Spinal cord (tissue), 10 donors: Measurements from ENCODE around the gene FLT1. TPM values are rescaled to one million over a fixed set of nuclear protein-coding genes. Genes with fewer than 3 reads are reported as not detected.

Experiments used
- DNase-seq, 6 donors: peaks; one replicate each; pipeline versions ENCODE4 v3.0.0 to v3.0.0-alpha.2; 2013 to 2015; ENCODE audit warnings: low spot score in 6 of 6, low read depth in 4 of 6
- H3K27ac ChIP-seq: one replicate; pipeline ENCODE4 v1.5.1; 2013; ENCODE audit warnings: low read depth, low read length, control low read depth
- H3K27me3 ChIP-seq: one replicate; pipeline ENCODE4 v1.6.1; 2013; ENCODE audit warnings: low read length; ENCODE audit not compliant: control insufficient read depth, insufficient read depth
- H3K36me3 ChIP-seq: one replicate; pipeline ENCODE4 v1.6.1; 2013; ENCODE audit warnings: low read length; ENCODE audit not compliant: control insufficient read depth, insufficient read depth
- H3K4me1 ChIP-seq: one replicate; pipeline ENCODE4 v1.6.1; 2013; ENCODE audit warnings: low read length; ENCODE audit not compliant: control insufficient read depth, insufficient read depth
- H3K4me3 ChIP-seq: one replicate; pipeline ENCODE4 v1.5.1; 2013; ENCODE audit warnings: low read depth, low read length, control low read depth
- H3K9me3 ChIP-seq: one replicate; pipeline ENCODE4 v1.6.1; 2013; ENCODE audit warnings: low read length; ENCODE audit not compliant: control insufficient read depth, insufficient read depth
- WGBS: methylation state at CpG from one replicate; pipeline ENCODE4 v1.1.5; 2013; ENCODE audit warnings: missing lambda C conversion rate; ENCODE audit not compliant: insufficient coverage; 5-methylcytosine and 5-hydroxymethylcytosine counted together
- polyA plus RNA-seq, 2 donors: library from polyadenylated mRNA; unstranded; fragments of 120-200 nt; gene quantifications; one replicate each; pipeline ENCODE4 v1.2.1, GENCODE V29; 2013; ENCODE audit not compliant: insufficient read length in 2 of 2
- total RNA-seq, 2 donors: library from RNA; depleted of rRNA in 1 of 2; stranded (reverse); fragments of 120-200 nt in 1 of 2; fragments of >200 nt in 1 of 2; gene quantifications; one replicate each; pipeline versions ENCODE4 v1.2.3 to v1.2.4, GENCODE V29; 2013 to 2014
- donor health status: healthy.

FLT1 gene
- total and polyA plus RNA-seq, 4 donors, result 14.6 to 29.3 (median 23.9) TPM

DNA sequence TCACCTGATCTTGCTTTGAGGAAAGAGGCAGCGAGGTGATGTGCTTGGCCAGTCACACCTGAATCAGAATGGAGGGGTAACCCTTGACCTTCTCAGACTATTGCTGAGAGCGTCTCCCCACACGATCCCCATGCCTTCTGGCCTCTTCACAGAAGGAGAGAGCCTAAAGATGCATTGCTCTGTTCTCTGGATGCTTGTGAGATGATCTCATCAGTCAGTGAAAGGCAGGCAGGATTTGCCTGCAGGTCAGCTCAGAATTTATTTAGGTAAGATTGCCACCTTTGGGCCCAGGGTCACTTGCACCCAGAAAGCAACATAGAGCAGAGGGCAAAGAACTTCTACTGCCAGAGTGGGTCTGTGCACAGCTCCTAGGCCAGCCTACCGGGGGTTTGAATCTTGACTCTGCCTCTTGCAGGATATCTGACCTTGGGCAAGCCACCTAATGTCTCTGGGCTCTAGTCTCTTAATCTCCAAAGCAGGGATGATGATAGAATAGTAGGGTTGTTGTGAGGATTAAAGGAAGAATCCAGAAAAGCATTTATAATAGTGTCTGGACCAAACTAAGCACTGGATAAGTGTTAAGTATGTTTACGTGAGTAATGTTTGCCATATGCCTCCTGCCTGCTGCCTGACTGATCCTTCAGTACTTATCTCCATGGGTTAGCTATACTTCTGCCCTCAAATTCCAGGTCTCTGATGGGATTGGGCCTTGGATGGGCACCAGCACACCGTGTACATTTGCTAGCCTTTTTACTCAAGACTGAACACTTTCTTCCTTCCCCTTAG, 8.4 kb upstream of the FLT1 start:
- Histone ChIP-seq H3K27ac (no peak overlapping the region), H3K9me3 (no peaks in the 10 kb centered on the region), H3K36me3 (no peaks in the 10 kb centered on the region), H3K4me3 (no peak overlapping the region), H3K4me1 (no peaks in the 10 kb centered on the region), H3K27me3 (peaks cover 3% of the 10 kb centered on the region)
- 83% methylated on average over 3 of the region's 6 CpGs for WGBS
- DNase-seq, result no peak

DNA sequence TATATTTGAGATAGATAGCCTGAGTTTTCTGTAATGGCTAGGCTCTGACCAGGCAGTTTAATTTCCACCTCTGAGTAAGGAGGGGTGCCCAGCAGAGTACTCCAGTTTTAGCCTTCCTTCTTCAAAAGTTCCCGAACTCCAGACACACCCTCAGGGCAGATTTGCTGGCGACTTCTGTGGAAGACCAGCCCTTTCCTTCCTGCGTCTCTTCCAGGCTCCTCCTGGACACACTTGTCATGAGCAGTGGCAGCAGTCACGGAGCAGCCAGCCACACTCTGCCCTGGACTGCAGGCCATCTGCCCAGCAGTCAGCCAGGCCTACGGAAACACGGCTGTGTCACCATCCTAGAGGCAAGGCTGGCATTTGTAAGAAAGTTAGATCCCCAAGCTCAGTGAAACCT, 6.6 kb upstream of the FLT1 start:
- H3K4me3 ChIP-seq, result no peak overlapping the region
- no peaks in the 10 kb centered on the region for H3K9me3 ChIP-seq
- no peaks in the 10 kb centered on the region for H3K36me3 ChIP-seq
- 93% methylated on average over 6 of the region's 6 CpGs for WGBS
- H3K27me3 ChIP-seq, result peaks cover 7% of the 10 kb centered on the region
- H3K4me1 ChIP-seq, result no peaks in the 10 kb centered on the region
- no peak overlapping the region for H3K27ac ChIP-seq
- DNase-seq, result no peak

DNA sequence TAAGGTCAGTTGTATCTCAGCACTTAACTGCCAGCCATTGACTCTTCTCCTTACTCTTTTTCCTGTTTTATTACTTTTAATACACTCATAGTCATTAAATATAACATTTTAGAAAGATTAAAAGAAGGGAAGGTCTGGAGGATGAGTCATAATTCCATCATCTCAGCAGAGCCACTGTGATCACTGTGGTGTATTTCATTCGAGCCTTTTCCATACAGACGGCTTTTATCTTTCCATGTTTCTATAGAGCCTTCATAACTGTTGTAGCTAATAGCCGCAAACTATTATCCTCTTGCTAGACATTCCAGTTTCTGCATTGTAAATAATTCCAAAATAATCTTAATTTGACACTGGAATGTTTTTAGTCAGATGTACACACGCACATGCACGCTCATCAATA, 4.7 kb upstream of the FLT1 start:
- WGBS, result 100% methylated on average over 2 of the region's 5 CpGs
- H3K4me1 ChIP-seq, result peaks cover 8% of the 10 kb centered on the region
- no peak overlapping the region for H3K4me3 ChIP-seq
- no peak overlapping the region for H3K27ac ChIP-seq
- DNase-seq, result no peak
- no peaks in the 10 kb centered on the region for H3K9me3 ChIP-seq
- H3K36me3 ChIP-seq, result no peaks in the 10 kb centered on the region
- H3K27me3 ChIP-seq, result peaks cover 26% of the 10 kb centered on the region

DNA sequence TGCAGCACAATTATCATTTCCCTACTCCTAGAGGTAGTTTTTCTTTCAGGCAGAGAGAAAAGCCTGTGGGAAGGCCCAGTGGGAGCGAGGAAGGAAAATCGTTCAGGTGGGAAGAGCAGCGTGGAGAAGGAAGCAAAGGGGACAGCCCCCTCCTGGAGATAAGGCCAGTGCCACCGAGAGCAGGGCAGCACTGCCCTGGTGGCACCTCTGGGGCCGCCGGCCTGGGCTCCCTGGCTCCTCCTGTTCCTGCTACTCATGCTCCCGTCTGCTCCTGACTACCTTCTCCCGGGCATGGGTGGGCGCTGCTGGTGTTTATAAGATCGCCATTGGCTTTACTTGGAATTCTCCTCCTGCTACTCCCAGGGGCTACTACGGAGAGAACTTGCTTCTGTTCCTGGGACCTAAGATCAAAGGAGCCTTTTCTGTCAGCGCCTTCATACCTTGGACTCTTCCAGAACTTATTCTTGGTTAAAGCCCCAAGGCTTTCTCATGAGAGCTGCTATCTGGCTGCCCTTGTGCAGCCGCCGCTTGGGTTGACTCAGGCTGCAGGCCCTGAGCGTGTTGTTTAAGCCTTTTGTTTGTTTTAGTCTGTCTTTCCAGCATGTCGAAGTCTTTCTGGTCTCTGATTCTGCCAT, 3.7 kb upstream of the FLT1 start:
- H3K9me3 ChIP-seq, result no peaks in the 10 kb centered on the region
- peaks cover 17% of the 10 kb centered on the region for H3K4me1 ChIP-seq
- DNase-seq, result no peak
- H3K27ac ChIP-seq, result no peak overlapping the region
- WGBS, result 87% methylated on average over 14 of the region's 16 CpGs
- no peaks in the 10 kb centered on the region for H3K36me3 ChIP-seq
- peaks cover 33% of the 10 kb centered on the region for H3K27me3 ChIP-seq
- H3K4me3 ChIP-seq, result no peak overlapping the region

DNA sequence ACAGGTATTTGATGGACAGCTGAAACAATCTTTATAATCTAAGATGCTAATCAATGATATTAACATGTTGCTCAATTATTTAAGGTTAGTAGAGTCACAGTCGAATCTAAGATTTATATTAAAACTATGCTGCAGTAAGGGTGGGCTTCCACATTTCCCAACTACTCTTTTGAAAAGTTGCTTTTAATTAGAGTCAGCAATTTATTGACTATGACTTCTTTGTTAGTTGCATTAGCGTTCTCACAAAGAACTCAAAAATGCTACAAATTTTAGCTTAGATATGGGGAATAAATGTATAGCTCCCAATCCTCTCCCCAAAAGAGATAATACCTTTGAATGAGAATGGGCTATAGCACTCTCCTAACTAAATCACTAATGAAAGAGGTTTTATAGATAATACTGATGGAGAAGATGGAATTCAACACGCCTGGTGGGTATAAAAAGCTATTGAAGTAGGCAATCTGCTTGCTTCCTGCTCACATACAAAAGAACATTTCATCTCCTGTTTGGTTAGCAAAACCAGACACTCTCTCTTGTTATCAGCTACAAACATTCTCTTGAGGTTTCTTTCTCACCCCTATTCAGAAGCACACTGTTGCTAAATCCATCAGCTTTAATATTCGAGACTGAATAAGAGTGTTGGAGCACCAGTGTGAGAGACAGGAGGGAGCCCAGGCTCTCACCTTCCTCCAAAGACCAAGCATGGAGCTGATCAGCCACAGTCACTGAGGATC, 2.4 kb upstream of the FLT1 start:
- Histone ChIP-seq H3K9me3 (no peaks in the 10 kb centered on the region), H3K27me3 (peaks cover 45% of the 10 kb centered on the region), H3K4me3 (no peak overlapping the region), H3K4me1 (peaks cover 20% of the 10 kb centered on the region), H3K27ac (no peak overlapping the region), H3K36me3 (no peaks in the 10 kb centered on the region)
- DNase-seq, result no peak
- WGBS, result no CpG with 5 or more reads among the region's 4 CpGs

DNA sequence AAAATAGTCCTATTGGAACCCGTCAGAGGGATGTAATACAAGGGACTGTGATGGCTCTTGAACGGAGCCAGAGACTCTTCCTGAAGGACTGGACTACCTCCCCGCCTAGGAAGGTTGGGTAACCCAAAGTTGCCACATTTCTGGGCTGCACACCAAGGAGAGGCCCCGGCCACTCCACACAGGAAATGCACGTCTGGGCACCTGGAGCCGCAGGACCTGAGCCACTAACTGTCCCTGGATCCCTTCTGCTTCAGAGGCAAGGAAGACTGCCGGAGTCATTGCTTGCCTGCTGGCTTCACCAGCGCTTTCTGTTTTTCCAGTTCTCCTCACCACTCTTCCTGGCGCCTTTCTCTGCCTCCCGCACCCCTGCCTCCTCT, 1.2 kb upstream of the FLT1 start:
- no peak overlapping the region for H3K4me3 ChIP-seq
- H3K9me3 ChIP-seq, result no peaks in the 10 kb centered on the region
- H3K36me3 ChIP-seq, result no peaks in the 10 kb centered on the region
- H3K4me1 ChIP-seq, result peaks cover 20% of the 10 kb centered on the region
- H3K27ac ChIP-seq, result no peak overlapping the region
- WGBS, result 49% methylated on average over 10 of the region's 10 CpGs
- no peak for DNase-seq
- peaks cover 55% of the 10 kb centered on the region for H3K27me3 ChIP-seq

DNA sequence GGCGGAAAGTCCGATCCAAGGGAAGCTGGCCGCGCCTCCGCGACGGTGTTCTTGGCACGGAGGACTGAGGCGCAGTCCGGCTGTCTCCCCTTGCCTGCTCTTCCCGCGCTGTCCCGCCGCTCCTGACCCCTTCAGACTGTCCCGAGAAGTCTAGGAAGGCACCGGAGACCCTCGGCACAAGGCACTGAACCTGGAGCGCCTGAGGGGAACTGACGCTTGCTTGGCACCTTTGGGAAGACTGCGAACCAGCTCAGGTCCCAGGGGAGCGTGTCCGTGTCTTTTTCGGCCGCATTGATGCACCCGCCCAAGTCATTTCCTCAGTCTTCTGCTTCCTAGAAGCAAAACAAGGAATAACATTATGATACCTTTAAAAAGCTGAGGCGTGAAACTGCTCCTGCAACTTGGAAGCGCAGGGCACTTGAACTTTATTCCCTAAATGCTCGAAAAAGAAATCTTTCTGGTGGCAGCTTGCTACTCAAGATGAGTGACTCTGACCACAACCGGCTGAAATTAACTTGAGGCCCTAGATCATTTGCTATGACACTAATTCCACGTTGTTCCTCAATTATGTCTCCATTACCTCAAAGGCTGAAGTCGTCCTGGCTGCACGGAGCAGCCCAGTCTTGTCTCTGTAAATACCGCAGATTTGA, 735 bp upstream of the FLT1 start:
- Histone ChIP-seq H3K4me1 (peaks cover 20% of the 10 kb centered on the region), H3K27ac (no peak overlapping the region), H3K27me3 (peaks cover 58% of the 10 kb centered on the region), H3K4me3 (no peak overlapping the region), H3K36me3 (no peaks in the 10 kb centered on the region), H3K9me3 (no peaks in the 10 kb centered on the region)
- DNase-seq, result no peak
- WGBS, result 7% methylated on average over 32 of the region's 33 CpGs

DNA sequence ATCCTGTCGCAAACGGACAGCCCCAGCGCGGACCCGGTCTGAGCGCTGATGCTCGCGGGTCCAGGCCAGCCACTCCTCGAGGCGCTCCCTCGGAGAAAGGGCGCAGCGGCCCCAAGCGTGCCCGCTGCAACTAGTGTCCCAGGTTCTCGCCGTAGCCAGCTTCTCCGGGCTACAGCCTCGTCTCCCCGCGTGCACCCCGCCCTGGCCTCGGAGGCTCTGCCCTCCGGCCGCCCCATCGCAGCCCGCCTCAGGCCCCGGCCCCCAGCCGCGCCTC, 487 bp downstream of the FLT1 start:
- WGBS, result under 1% methylated on average over 30 of the region's 30 CpGs
- DNase-seq, result no peak
- Histone ChIP-seq H3K9me3 (no peaks in the 10 kb centered on the region), H3K27ac (no peak overlapping the region), H3K4me1 (peaks cover 20% of the 10 kb centered on the region), H3K4me3 (peak overlapping the region; percentile 29), H3K27me3 (peaks cover 70% of the 10 kb centered on the region), H3K36me3 (no peaks in the 10 kb centered on the region)

DNA sequence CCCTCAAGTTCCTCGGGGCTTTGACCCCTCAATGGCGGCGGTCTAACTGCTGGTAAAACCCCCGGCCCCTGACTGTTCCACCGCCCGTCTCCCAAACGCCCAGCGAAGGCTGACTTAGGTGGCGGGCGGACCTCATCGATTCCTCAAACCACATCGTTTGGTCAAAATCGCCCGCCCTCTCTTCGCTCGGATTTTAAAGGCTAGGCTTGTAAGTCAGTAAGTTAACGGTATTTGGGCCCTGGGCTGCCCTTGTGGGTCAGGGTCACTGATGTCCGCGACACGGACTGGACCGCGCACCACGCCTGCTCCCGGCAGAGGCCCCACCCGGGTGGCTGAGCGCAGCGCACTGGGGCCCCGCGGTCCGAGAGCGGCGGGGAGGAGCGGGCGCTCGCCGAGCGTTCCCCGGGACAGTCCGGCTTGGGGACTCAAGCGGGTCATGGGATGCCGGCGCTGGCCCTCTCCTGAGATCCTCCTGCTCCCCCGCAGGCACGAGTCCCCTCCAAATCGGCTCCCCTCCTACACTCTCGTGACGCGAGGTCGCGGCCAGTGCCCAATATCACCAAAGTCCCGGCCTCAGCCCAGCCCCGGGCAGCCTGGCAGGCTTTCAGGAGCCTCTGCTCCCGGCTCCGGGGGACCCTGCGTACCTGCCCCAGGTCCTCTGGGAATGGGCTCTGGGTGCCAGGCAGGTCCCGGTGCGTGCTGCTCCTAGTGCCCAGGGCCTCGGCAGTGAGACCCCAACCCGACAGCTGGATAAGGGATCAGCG, 1.0 kb downstream of the FLT1 start:
- peaks cover 72% of the 10 kb centered on the region for H3K27me3 ChIP-seq
- under 1% methylated on average over 60 of the region's 60 CpGs for WGBS
- DNase-seq, result peak in 2 of 6 donors; percentile 15 to 29
- H3K4me1 ChIP-seq, result peaks cover 20% of the 10 kb centered on the region
- no peaks in the 10 kb centered on the region for H3K36me3 ChIP-seq
- no peaks in the 10 kb centered on the region for H3K9me3 ChIP-seq
- H3K4me3 ChIP-seq, result peak overlapping the region; percentile 29
- no peak overlapping the region for H3K27ac ChIP-seq
